Esophagus muscularis mucosa (tissue), 4 donors: Measurements from ENCODE around the gene C4orf54. TPM values are rescaled to one million over a fixed set of nuclear protein-coding genes. Genes with fewer than 3 reads are reported as not detected.

Experiments used
- DNase-seq: peaks from one replicate; pipeline ENCODE4 v3.0.0-alpha.2; 2017; ENCODE audit errors: extremely low spot score
- H3K27ac ChIP-seq, 4 donors: fragments of 200-600 bp; sonication (generic); replicated peaks in 1 of 4; 1 replicate in 3 of 4; 2 replicates in 1 of 4; pipeline ENCODE4 v1.5.1; 2016 to 2019; ENCODE audit warnings: mild to moderate bottlenecking in 1 of 4
- H3K27me3 ChIP-seq, 4 donors: fragments of 200-600 bp; sonication (generic); one replicate each; pipeline versions ENCODE4 v1.5.1 to v1.6.0; 2016 to 2019
- H3K36me3 ChIP-seq, 4 donors: fragments of 200-600 bp; sonication (generic); one replicate each; pipeline ENCODE4 v1.5.1; 2016 to 2019
- H3K4me1 ChIP-seq, 4 donors: fragments of 200-600 bp; sonication (generic); one replicate each; pipeline ENCODE4 v1.5.1; 2016 to 2019
- H3K4me3 ChIP-seq, 4 donors: fragments of 200-600 bp; sonication (generic); 1 replicate in 2 of 4; 2 replicates in 2 of 4; pipeline ENCODE4 v1.5.1; 2016 to 2019; ENCODE audit warnings: mild to moderate bottlenecking in 4 of 4, moderate library complexity in 1 of 4
- H3K9me3 ChIP-seq, 4 donors: fragments of 200-600 bp; sonication (generic); 1 replicate in 3 of 4; 2 replicates in 1 of 4; pipeline ENCODE4 v1.5.1; 2016 to 2019
- EP300 ChIP-seq: sonication (generic); formaldehyde crosslinking; IDR thresholded peaks from one replicate; pipeline ENCODE4 v1.6.1; 2017; ENCODE audit warnings: antibody characterized with exemption
- POLR2A ChIP-seq: fragments of 450-650 bp; IDR thresholded peaks from one replicate; pipeline ENCODE4 v1.6.1; 2017; ENCODE audit warnings: antibody characterized with exemption, moderate library complexity, mild to moderate bottlenecking, low read depth
- POLR2AphosphoS5 ChIP-seq, 2 donors: sonication (generic); formaldehyde crosslinking; IDR thresholded peaks; one replicate each; pipeline ENCODE4 v1.6.1; 2017; ENCODE audit warnings: antibody characterized with exemption in 2 of 2
- WGBS: methylation state at CpG from one replicate; pipeline ENCODE4 v1.1.5; 2018; 5-methylcytosine and 5-hydroxymethylcytosine counted together
- intact Hi-C: fragments of 100-400 bp; cut with DNase I; formaldehyde crosslinking; loops from one replicate; pipeline ENCODE4 v1.15.1; 2023
- total RNA-seq, 4 donors: library from RNA; depleted of rRNA; stranded (reverse); fragments of >200 nt; gene quantifications; one replicate each; pipeline versions ENCODE4 v1.1.0 to v1.2.1, GENCODE V29; 2016
- TF ChIP-seq, protein P1 (sequence below), 3 experiments: fragments of 200-600 bp in 2 of 3; fragments of 450-650 bp in 1 of 3; sonication (generic) in 2 of 3; IDR thresholded peaks; one replicate each; pipeline ENCODE4 v1.5.1; 2017 to 2019; ENCODE audit warnings: antibody characterized with exemption in 3 of 3, mild to moderate bottlenecking in 2 of 3, moderate library complexity in 1 of 3

C4orf54 gene
- total RNA-seq, 4 donors from 2014 or later = under 0.01 to 2.1 (median 0.60) TPM

DNA sequence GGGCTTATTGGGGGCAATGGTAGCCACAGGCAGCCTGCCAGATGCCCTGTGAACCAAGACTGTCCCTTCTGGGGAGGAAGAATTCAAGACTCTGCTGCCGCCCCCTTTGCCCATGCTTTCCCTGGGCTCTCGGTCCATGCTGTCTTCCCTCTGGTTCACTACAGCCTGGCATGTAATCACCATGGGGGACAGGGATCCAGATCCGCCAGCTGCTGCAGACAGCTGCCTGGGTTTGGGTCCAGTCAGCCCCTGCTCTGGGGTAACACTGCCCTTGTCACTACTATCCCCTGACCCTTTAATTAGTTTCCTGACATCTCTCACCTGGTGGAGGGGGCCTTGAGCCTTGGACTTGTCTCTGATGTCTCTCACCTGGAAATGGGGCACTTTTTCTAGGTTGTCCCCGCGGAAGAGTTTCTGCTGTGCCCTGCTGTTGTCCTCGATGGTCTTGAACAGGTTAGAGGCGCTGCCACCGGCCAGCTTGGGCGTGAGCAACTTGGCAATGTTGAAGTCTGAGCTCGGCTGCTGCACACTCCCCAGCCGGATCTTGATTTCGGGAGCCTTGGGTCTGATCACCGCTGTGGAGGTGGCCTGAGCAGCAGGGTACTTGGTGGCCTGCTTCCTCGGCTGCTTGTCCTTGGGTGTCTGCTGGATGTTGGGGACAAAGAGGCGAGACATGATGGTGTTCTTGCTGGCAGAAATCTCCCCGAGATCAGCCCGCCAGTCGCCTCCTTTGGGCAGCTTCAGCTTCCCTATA is 6.4 kb downstream of the C4orf54 start:
- 95% methylated on average over 6 of the region's 18 CpGs for WGBS
- no peak for DNase-seq
- Histone ChIP-seq H3K36me3 (no peaks in the 10 kb centered on the region), H3K4me3 (no peak overlapping the region), H3K4me1 (peaks cover 11 to 43% (median 35%) of the 10 kb centered on the region in 4 donors), H3K27me3 (no peaks in the 10 kb centered on the region), H3K9me3 (no peaks in the 10 kb centered on the region), H3K27ac (no peak overlapping the region)
- intact Hi-C loops = no loop called here
- TF ChIP-seq POLR2AphosphoS5 (IDR thresholded peaks at IDR 0.05) (no peak), POLR2A (no peak), EP300 (no peak)
- TF ChIP-seq, protein P1, sequence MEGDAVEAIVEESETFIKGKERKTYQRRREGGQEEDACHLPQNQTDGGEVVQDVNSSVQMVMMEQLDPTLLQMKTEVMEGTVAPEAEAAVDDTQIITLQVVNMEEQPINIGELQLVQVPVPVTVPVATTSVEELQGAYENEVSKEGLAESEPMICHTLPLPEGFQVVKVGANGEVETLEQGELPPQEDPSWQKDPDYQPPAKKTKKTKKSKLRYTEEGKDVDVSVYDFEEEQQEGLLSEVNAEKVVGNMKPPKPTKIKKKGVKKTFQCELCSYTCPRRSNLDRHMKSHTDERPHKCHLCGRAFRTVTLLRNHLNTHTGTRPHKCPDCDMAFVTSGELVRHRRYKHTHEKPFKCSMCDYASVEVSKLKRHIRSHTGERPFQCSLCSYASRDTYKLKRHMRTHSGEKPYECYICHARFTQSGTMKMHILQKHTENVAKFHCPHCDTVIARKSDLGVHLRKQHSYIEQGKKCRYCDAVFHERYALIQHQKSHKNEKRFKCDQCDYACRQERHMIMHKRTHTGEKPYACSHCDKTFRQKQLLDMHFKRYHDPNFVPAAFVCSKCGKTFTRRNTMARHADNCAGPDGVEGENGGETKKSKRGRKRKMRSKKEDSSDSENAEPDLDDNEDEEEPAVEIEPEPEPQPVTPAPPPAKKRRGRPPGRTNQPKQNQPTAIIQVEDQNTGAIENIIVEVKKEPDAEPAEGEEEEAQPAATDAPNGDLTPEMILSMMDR (IDR thresholded peaks at IDR 0.05) = no peak

DNA sequence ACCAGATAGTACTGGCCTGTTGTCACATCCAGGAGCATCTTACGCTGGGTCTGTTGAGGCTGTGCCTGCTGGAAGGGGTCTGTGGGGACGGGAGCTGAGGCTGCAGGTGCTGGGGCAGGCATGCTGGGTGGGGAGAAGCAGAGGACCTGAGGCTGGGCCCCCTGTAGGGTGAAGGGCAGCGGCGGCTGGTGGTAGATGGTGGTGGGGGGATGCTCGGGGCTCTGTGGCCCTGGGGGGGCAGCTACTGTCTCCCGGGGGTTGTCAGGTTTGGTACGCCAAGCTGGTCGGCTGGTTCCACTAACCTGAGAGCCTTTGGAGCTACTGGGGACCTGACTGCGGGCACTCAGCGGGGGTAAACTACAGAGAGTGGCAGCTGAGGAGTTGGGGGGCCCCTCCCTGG is 7.8 kb downstream of the C4orf54 start:
- Histone ChIP-seq H3K4me1 (peaks cover 16 to 43% (median 33%) of the 10 kb centered on the region in 4 donors), H3K4me3 (no peak overlapping the region), H3K27me3 (no peaks in the 10 kb centered on the region), H3K27ac (no peak overlapping the region), H3K36me3 (no peaks in the 10 kb centered on the region), H3K9me3 (no peaks in the 10 kb centered on the region)
- no peak for DNase-seq
- WGBS = 89% methylated on average over 7 of the region's 10 CpGs
- TF ChIP-seq, protein P1 (IDR thresholded peaks at IDR 0.05) = no peak
- intact Hi-C loops = no loop called here

DNA sequence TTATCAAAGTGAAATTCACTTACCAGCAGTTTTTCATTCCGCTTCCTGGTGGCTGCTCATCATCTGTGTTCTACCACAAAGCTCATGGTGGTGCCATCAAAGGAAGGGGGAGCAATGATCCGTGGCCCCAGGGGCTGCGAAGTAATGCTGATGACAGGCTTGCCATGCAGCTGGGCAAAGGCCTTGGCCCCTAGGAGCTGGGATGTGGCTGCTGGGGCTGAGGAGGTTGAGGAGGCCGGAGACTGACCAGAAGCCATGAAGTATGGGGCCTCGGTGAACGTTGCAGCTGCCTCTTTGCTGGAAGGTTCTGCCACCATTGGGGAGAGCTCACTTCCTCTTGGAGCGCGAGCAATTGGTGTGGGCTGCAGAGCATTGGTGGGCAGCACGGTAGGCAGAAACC is 8.4 kb downstream of the C4orf54 start:
- Histone ChIP-seq H3K27me3 (no peaks in the 10 kb centered on the region), H3K4me3 (no peak overlapping the region), H3K4me1 (peaks cover 17 to 38% (median 31%) of the 10 kb centered on the region in 4 donors), H3K27ac (no peak overlapping the region), H3K9me3 (no peaks in the 10 kb centered on the region), H3K36me3 (no peaks in the 10 kb centered on the region)
- intact Hi-C loops = no loop called here
- DNase-seq = no peak
- TF ChIP-seq EP300 (no peak), POLR2AphosphoS5 (IDR thresholded peaks at IDR 0.05) (no peak), POLR2A (no peak)
- TF ChIP-seq, protein P1 (IDR thresholded peaks at IDR 0.05) = no peak
- 88% methylated on average over 7 of the region's 9 CpGs for WGBS

DNA sequence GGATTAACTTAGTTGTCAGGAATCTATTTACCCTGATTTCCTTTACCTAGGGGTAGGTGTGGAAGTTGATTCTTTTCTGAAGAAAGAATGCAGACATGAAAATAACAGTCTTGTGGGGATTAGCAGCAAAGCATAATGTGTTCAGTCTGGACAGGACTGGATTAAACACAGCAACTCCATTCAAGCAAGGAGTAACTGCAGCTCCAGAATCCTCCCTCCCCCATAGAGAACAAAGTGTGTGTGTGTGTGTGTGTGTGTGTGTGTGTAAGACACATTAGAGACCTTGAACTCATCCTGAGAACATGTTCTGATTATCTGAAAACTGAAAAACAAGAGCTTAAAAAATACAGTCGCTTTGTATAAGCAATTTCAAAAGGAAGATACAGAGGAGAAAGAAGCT is 9.3 kb downstream of the C4orf54 start:
- H3K27ac ChIP-seq = peak overlapping the region in 1 of 4 donors; percentile 23
- peaks cover 17 to 45% (median 35%) of the 10 kb centered on the region in 4 donors for H3K4me1 ChIP-seq
- TF ChIP-seq POLR2AphosphoS5 (IDR thresholded peaks at IDR 0.05) (no peak), POLR2A (no peak), EP300 (no peak)
- TF ChIP-seq, protein P1 (IDR thresholded peaks at IDR 0.05) = no peak
- no peaks in the 10 kb centered on the region for H3K36me3 ChIP-seq
- no peak for DNase-seq
- 67% methylated on average over 1 of the region's 1 CpG for WGBS
- no peaks in the 10 kb centered on the region for H3K27me3 ChIP-seq
- H3K4me3 ChIP-seq = no peak overlapping the region
- H3K9me3 ChIP-seq = no peaks in the 10 kb centered on the region
- intact Hi-C loops = no loop called here

DNA sequence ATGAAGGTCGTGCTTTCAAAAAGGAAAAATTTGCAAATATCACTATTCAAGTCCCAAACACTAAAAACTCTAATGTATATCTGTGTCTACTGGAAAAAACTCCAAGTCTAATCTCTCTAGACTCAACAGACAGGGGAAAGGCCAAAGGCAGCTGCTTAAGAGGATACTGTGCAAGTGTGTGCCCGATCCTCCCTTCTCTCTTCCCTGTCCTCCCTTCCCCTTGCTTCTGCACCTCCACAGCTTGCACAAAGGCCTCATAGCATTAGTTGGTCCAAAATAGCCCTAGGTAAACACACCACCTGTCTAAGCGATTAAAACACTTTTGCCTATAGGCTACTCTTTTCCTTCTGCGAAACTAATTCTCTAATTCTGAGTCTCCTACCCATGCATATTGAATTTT is 10.6 kb downstream of the C4orf54 start:
- intact Hi-C loops = no loop called here
- Histone ChIP-seq H3K9me3 (no peaks in the 10 kb centered on the region), H3K27ac (no peak overlapping the region), H3K36me3 (no peaks in the 10 kb centered on the region), H3K4me1 (peaks cover 20 to 57% (median 45%) of the 10 kb centered on the region in 4 donors), H3K27me3 (no peaks in the 10 kb centered on the region), H3K4me3 (no peak overlapping the region)
- TF ChIP-seq POLR2A (no peak), EP300 (no peak), POLR2AphosphoS5 (IDR thresholded peaks at IDR 0.05) (no peak)
- TF ChIP-seq, protein P1 (IDR thresholded peaks at IDR 0.05) = no peak
- DNase-seq = no peak
- 86% methylated on average over 4 of the region's 4 CpGs for WGBS
